Glomerular endothelial cell (primary cell): ENCODE results near the gene UBA52. TPM values are rescaled to one million over a fixed set of nuclear protein-coding genes. Genes with fewer than 3 reads are reported as not detected.

Experiments used
- DNase-seq: peaks from one replicate; pipeline ENCODE4 v3.0.0-alpha.2; 2011; ENCODE audit warnings: low read depth, low spot score; ENCODE audit errors: extremely low read depth
- total RNA-seq: library from RNA; depleted of rRNA; stranded (reverse); fragments of >200 nt; gene quantifications from 2 replicates; pipeline ENCODE4 v1.2.3, GENCODE V29; 2015

Gene UBA52
- total RNA-seq, 1 donor from 2014 or later, result 730 TPM

DNA sequence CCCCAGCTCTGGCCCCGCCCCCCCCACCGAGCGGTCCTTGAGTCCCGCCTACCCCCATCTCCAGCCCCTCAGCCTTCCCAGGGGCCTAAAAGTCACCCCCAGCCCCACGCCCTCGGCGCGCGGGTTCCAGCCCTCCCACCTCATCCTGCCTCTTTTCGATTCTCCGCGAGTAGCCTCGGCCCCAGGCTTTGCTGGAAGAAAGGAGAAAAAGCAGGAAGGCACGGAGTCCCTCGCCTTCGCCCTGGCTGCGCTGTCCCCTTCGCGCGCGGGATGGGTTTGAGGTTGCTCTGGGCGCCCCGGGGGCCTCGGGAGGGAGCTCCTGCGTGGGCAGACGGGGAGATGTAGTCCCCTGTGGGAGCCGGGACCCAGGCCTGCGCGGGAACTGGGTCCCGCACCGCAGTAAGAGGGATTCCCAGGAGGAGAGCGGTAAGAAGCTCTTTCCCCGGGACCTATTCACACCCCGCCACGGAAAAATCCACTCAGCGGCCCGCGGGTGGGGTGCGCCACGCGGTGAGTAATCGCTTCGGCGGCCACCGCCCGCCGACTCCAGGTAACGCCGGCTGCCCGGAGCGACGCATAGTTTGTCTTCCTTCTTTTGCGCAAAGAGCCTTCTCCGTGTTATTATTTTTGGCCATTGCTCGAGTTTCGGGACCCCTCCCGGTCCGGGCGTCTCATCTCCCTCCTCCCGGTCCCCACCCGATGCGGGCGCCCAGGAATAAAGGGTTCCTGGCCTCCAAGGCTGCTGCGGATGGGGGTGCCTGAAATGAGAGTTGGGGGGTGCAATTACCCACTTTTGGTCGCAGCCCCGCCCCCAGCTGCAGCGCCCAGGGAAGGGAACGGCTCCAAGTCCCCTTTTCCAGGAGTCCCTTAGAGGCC is 35.8 kb downstream of the UBA52 start:
- DNase-seq, result no peak

GRCh38 chr19:18608102-18608804 is 36.6 kb downstream of the UBA52 start:
- no peak for DNase-seq

- no peak for DNase-seq
These were observed 37.4 kb downstream of the UBA52 start for GRCh38 chr19:18608805-18609716.

DNA sequence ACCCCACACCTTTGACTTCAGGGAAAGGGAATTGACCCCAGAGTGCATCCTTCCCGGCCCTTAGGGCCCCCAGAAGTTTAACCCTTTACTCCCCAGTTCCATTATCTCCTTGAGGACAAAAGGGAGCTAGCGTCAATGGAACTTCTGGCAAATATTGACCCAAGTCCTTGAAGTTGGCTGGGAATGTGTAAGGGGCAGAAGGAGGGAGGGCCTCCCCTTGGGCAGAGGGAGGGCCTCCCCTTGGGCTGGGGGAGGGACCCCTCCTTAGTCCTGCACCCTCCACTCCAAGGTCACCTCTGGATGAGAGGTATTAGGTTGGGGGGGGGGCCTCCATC is 38.0 kb downstream of the UBA52 start:
- no peak for DNase-seq

- no peak for DNase-seq
These were observed 38.5 kb downstream of the UBA52 start for GRCh38 chr19:18610245-18610555.

DNA sequence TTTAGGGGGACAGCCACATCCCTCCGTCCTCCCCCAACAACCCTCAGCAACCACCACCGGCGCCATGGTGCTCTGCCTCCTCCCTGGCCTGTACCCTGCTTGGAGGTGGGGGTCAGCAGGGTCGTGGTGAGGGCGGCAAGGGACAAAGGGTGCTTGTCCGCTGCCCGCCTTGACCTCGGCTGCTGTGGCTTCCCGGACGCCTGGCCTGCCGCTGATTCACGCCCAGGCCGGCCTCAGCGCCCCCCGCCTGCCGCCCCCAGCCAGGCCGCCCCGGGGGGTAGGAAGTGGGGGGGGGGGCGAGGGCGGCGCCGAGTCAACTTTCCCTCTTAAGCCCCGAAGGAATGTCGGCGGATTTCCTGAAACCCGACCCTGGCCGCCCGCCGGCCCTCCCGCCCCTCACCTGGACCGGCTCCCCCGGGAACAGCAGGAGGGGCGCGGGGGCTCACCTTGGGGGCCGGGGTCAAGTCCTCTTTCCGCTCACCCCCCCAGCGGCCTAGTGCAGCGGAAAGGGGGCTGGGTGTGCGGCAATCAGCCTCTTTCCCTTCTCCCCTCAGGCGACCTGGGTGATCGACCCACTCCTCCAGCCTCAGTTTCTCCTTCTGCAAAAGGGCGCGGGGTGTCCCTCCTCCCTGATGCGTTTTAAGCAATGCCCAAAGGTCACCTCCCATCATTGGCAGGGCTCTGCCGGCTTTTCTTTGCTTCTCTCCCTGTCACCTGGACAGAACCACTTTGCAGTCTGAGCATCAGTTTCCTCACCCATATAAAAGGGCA is 39.1 kb downstream of the UBA52 start:
- DNase-seq, result no peak

DNA sequence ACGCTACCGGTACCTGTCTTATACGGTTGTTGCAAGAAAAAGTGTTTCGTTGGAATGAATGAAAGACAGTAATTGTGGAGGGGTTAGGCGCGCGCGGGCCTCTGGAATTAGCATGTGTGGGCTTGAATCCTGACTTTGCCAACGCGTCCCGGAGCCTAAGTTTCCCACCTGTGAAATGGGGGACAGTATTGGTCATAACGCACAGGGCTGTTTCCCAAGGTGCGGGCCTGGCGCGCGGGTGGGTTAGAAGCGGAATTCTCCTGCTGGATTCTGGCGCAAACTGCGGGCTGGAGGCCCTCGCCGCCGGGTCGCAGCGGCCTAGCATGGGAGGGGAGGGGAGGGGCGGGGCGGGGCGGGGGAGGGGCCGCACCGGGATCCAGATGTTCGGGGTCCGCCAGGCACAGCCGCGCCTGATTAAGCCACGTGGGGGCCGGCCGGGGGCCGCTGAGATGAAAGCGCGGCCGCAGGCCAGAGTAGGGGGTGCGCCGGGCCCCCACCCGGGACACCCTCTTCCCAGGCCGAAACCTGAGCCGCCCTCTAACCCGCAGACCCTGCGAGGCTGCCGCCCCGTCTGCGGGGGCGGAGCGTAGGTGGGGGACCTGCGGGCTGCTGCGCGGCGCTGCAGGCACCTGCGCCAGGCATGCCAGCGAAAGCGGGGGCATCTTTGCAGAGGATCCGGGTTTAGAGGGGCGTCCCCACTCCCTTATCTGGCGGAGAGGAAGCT is 39.8 kb downstream of the UBA52 start:
- no peak for DNase-seq

GRCh38 chr19:18612051-18612771 is 40.6 kb downstream of the UBA52 start:
- DNase-seq, result no peak

DNA sequence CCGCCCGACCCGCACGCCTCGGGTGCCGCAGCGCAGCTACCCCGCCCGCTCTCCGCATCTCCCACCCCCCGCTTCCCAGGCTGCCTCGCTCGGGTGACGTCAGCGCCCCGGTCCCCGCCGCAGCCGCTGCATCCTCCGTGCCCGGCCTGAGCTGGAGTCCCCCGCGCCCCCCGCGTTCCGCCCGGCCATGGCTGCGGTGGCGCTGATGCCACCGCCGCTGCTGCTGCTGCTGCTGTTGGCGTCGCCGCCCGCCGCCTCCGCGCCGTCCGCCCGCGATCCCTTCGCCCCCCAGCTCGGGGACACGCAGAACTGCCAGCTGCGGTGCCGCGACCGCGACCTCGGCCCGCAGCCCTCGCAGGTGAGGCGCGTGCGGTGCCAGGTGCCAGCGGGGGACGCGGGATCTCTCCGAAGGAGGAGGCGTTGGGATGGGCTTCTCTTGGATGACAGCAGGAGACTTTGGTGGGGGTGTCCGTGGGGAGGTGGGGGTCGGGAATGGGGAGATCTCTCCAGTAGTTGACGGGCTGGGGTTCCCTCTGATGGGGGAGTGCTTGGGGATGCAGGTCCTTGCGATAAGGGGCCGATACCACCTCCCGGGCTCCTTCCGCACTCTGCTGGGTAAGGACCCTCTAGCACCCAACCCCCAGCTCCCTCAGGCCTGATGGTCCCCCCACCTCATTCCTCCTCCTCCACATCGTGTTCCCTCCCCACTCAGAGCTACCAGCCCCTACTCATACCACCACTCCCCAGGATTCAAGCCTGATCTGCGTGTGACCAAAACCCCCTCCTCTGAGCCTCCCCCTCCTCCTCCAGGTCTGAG is 41.3 kb downstream of the UBA52 start, which contains the start of gene TMEM59L:
TSS of gene TMEM59L (plus strand) at position 99 of the 817 bp plus-strand sequence. CDS start at position 188, 89 bp downstream.
- no peak for DNase-seq

DNA sequence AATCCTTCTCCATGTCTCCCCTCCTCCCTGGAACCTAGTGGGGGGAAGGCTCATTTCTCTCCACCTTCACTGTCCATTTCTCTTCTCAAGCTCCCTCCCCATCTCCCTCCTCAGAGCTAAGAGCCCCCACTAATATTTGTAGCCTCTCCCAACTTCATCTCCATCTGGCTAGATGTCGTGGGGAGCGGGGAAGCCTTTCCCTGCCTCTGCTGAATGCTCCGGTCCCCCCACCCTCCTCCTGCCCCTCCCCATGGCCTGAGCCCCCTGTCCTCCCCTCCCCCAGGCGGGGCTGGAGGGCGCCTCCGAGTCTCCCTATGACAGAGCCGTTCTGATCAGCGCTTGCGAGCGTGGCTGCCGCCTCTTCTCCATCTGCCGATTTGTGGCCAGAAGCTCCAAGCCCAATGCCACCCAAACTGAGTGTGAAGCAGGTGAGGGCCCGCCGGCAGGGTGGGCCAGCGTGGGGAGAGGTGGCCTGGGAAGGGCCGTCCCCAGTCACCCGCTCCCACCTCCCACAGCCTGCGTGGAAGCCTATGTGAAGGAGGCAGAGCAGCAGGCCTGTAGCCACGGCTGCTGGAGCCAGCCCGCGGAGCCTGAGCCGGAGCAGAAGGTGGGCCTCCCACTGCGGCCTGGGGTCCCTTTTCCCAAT is 42.1 kb downstream of the UBA52 start:
- no peak for DNase-seq

DNA sequence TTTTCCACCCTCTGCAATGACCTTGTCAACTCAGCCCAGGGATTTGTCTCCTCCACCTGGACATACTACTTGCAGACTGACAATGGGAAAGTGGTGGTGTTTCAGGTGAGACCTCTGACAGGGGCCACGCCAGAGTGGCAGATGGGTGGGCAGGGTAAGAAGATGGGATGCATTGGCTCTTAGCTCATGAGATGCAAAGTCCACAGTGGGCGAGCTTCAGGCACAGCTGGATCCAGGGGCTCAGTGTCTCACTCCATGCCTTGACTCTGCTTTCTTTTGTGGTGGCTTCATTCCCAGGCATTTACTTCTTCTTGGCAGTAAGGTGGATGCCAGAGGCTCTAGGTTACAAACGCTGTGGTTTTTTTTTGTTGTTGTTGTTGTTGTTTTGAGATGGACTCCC is 44.4 kb downstream of the UBA52 start:
- no peak for DNase-seq

GRCh38 chr19:18617562-18617961 is 45.9 kb downstream of the UBA52 start:
- DNase-seq, result no peak

DNA sequence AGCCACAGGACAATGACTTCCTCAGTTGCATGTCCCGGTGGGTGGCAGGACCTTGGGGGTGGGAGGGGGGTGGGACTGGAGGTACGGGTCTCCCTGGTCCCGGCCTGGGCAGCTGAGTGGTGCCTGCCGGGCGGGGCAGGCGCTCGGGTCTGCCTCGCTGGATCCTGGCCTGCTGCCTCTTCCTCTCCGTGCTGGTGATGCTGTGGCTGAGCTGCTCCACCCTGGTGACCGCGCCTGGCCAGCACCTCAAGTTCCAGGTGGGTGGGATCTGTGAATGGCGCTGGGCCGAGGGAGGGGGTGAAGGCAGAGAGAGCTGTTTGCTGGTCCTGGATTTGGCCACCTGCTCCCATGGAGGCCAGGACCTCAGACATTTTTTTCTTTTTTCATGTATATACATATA is 46.6 kb downstream of the UBA52 start:
- no peak for DNase-seq

GRCh38 chr19:18620311-18620710 is 48.7 kb downstream of the UBA52 start:
- no peak for DNase-seq

- no peak for DNase-seq
These were observed 49.2 kb downstream of the UBA52 start for GRCh38 chr19:18620902-18621301.

GRCh38 chr19:18626906-18627305 is 55.2 kb downstream of the UBA52 start:
- no peak for DNase-seq
